Femur (tissue), 1 donor: ENCODE results near the gene KHNYN.

Experiments
- DNase-seq: peaks from one replicate; pipeline ENCODE4 v3.0.0-alpha.2; 2017

Gene KHNYN

DNA sequence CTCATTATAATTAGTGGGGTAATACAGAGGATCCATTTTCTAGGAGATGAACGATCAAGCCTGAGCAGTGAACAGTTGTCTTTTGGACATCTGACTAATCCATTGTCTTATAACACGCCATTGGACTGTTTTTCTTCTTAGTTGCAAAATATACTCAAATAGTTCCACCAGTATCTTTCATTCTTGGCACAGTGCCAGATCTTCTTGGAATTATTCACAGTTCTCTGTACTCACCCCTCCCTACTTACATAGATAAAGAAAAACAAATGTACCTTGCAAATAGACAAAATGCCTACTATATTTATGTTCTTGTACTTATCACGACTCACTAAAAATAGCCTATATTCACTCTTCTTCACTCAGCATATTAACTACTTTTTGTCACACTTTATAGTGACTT is 4.0 kb upstream of the KHNYN start:
- DNase-seq: no peak

DNA sequence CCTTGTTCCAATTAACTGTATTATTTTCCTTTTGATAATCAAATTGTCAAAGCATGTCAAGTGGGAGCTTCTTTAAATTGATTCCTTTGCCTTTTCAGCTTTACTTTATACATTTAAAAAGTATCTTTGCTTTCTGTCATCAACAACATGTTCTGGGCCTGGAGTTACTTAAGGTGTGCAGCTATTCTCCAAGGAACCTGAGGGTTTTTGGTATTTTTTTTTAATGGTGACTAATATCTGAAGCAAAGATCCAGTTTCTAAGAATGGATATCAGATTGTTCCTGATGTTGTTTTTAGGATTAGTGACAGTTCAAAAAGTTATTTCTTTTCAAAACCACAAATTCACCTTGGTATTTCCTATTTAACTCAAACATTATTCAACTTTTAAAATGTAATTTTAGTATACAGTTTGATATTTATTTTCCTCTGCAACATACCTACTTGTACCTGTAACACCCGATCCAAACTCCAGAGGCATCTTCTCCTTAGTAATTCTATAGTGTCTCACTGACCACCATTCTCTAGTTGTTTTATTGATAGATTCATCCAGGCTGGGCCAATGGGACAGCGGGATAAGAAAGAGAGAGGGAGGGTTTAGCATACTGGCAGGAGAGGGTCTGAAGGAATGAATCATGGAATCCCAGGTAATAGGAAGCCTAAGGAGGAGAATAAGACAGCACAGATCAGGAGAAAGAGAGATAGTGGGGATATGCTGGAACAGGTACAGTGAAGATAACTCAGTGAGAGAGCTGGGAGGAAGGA is 3.4 kb upstream of the KHNYN start:
- DNase-seq: no peak

DNA sequence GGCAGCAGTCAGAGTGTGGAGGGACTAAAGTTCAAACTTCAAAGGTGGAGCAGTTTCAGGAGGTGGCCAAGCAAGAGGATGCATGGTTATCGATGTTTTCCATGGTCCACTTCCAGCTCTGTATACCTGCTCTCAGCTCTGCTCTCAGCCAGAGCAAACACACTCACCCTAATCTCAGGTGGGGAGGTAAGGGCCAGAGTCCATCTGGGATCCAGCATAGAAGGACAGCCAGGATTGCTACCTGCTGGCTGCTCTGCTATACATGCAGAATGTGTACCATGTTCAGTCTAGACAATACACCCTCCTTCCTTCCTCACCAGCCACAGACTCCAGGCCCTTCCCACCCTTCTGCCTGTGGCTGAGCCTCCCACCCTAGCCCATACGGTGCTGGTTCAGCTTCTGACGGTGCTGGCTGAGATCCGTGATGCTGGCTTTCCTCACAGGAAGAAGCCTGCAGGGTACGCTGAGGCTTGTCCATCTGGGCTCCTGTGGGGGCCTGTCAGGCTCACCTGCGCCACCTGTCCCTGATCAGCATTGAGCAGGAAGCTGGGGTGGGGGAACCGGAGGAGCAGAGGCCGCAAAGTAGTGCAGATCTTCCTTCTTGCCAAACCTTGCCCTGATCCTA is 2.7 kb upstream of the KHNYN start:
- peak; percentile 20 for DNase-seq

DNA sequence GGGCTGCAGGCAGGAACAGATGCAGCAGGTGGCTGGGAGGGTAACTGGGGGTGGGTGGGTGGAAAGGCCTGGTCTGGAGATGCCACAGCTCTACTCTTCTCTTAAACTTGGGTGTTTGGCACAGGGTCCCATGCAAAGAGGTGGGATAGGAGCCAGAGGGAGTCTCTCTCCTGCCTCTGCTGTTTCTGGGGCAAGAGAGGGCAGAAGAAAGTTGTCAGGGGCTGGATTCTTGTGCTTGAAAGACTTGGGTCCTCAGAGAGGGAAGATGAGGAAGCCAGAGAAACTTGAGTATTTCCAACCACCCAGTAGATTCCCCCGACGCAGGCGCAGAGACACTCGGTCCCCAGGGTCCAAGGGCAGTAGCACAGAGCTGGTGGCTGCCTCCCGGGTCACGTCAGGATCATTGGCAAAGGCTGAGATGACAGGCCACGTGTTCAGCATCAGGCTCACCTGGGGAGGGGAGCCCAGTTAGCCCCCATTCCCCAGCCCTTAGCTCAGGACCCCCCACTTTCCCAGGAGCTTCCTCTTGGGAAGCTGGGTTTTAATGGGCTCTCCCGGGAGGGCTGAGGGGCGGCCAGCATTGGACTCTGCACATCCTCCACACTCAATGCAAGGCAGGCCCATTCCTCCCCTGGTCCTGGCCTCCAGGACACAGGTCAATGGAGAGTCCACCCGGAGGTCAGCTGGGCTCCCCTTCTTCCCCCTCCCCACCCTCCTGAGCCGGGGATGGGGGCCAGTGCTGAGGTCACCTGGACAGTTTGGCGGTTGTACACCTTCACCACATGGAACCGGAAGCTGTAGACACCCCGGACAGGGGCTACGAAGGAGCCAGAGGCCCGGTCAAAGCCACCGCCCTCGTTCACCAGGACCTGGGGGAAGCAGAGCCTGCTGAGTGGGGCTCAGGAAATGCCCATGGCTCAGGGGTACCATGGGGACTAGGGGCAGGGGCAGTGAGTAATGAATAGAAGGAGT is 1.9 kb upstream of the KHNYN start:
- DNase-seq: peak; percentile 20

DNA sequence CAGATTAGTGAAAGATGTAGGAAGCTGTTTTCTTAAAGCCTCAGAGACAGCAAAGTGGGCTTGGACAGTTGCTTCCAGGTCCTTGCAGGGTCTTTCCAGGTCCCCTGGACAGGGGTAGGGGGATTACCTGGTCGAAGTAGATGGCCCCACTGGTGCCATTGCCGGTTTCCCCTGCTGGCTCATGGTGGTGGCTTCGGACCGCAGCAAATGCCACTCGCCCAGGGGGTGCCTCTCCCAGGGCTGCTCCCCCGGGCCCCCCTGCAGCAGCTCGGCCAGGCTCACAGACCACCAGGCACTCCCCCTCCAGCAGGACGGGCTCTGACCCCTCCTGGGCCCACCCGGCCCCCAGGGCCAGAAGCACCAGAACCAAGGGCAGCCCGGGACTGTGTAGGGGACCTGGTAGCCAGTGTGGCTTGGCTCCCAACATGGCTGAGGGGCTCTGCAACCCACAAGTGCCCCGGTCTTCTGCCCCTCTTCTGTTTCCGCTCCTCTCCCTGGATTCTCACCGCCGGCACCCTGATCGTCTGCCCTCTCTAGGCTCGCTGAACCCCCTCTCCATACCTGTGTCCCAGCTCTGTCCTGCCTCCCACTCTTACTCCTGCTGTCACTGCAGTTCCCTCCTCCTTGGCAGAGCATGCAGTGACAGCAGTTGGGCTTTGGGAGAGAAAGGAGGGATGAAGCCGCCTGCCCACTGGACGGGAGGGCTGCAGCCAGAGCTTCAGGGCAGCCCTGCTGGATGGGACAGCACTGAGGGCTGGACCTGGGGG is 943 bp upstream of the KHNYN start:
- DNase-seq: peak; percentile 44

DNA sequence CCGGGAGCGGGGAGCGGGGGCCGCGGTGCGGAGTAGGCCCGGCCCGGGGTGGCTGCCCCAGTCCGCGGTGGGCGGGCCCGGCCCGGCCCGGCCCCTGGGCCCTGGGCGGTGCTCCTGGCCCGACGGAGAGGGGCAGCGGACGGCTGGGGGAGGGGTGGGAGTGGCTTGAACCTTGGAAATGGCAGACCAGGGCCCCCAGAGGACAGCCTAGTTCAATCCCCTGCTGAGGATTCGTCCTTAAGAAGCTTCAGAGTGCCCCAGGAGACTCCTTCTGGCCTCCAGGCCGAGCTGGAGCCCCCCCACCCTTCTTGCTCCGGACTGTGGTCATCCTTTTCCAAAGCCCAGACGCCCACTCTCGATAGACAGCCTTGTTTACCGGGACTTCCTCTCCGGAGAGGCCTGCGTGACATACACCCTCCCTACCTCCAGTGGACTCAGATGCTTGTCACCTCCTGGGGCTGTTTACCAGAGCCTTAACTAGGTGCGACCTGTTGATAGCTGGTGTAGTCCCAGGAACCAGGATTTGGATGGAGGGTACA is 458 bp downstream of the KHNYN start:
- DNase-seq: peak; percentile 90

DNA sequence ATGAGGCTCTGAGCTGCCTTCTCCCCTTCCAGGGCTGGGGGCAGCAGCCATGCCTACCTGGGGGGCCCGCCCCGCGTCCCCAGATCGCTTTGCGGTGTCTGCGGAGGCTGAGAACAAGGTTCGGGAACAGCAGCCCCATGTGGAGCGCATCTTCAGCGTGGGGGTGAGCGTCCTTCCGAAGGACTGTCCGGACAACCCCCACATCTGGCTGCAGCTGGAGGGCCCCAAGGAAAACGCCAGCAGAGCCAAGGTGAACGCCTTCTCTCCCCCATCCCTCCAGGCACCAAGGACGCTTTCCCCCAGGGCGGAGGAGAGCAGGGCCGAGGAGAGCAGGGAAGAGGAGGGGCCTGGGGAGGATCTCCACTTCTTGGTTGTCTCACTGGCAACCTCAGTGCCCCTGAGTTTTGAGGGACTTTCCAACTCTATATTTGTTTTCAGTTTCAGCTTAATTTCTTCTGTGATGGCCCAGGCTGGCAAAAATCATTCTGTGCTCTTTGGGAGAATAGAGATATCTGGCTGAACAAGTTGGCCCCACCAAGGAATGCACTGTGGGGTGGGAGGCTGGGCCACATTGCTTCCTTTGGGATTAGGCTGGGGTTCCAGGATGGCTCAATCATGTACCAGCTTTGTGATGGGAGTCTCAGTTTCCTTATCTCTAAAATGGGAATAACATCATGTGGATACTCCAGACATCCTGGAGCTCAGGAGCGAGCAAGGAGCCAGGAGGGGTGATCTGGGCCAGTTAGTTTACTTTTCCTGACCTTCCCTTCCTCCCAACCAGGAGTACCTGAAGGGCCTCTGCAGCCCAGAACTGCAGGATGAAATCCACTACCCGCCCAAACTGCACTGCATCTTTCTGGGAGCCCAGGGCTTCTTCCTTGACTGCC is 1.2 kb downstream of the KHNYN start:
- DNase-seq: peak; percentile 69

DNA sequence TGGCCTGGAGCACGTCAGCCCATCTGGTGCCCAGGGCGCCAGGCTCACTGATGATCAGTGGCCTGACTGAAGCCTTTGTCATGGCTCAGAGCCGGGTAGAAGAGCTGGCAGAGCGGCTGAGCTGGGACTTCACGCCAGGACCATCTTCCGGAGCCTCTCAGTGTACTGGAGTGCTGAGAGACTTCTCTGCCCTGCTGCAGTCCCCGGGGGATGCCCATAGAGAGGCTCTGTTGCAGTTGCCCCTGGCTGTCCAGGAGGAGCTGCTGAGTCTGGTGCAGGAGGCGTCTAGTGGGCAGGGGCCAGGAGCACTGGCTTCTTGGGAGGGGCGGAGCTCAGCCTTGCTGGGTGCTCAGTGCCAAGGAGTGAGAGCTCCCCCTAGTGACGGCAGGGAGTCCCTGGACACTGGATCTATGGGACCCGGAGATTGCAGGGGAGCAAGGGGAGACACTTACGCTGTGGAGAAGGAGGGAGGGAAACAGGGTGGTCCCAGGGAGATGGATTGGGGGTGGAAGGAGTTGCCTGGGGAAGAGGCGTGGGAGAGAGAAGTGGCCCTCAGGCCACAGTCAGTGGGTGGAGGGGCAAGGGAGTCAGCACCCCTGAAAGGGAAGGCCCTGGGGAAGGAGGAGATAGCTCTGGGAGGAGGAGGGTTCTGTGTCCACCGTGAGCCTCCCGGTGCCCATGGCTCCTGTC is 2.0 kb downstream of the KHNYN start:
- DNase-seq: peak; percentile 93

DNA sequence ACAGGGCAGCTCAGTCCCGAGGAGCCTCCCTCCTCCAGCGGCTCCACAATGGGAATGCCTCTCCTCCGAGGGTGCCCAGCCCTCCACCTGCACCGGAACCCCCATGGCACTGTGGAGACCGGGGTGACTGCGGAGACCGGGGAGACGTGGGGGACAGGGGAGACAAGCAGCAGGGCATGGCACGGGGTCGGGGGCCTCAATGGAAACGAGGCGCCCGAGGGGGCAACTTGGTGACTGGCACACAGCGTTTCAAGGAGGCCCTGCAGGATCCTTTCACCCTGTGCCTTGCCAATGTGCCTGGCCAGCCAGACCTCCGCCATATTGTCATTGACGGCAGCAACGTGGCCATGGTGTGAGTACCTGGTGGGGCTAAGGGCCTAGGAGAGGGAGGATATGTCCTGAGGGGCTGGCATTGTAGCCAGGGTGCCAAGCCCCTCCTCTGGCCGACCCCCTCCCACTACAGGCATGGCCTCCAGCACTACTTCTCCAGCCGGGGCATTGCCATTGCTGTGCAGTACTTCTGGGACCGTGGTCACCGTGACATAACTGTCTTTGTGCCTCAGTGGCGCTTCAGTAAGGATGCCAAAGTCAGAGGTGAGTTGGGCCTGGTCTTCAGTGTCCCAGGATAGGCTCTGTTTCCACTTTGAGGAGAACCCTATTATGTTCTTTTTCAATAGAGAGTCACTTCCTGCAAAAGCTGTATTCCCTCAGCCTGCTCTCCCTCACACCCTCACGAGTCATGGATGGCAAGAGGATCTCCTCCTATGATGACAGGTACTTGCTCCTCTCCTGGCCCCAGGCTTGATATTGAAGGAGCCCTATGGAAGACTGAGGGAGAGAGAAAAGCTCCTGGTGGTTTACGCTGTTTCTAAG is 2.7 kb downstream of the KHNYN start:
- peak; percentile 27 for DNase-seq

DNA sequence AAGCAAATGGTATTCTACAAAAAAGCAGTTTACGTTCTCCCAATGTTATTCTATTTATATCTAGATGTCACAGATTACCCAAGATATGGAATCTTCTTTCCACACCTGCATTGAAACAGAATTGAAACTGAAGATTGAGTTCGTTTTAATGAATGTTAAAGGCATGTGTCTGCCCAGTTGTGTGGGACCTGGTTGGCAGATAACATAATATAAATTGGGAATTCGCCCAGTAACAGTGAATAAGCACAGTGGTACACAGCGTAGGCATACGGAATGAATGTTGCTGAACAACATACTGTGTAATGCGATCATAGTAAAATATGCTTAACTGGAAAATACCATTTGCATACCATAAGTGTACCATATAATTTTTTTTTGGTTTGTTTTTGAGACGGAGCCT is 4.3 kb downstream of the KHNYN start:
- DNase-seq: no peak

DNA sequence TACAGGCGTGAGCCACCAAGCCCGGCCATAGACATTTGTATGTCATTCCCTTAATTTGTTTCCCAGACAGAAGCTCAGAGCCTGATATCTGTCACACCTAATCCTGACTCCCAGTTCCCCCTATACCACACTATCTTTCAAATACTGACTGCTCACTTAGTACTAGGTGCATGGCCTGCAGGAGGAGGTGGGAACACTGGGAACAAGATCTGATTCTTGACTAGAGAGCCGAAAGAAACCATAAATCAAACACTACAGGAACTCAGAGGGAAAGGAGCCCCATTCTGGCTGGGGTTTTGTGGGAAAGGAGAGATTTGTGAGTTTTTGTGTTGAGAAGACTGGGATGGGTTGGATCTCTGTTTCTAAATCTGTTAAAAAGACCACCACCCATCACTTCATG is 4.9 kb downstream of the KHNYN start:
- DNase-seq: no peak

DNA sequence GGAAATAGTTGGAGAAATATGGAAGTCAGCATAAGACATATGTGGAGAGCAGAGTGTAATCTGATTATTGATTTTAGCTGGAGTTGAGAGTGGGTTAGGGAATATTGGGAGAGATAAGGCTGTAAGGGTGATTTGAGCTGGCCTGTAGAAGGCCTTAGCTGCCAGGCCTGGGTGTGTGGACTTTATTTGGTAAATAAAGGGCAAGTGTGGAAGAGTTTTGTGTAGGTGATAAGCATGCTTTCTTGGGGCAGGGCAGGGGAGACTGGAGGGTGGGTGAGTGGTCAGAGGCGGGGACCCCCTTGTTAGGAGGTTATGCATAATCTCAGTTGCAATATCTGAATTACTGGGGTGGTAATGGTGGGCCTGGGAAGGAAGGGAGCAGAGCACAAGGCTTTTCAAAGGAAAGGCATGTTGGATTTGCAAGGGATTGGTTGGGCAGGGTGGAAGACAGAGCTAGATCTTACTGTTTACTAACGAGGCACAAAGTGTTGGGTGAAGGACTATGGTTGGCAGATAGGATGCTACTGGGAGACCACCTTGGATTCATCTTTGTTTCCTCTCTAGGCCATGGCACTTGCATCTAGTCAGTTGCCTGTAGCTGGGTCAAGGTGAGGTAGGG is 5.5 kb downstream of the KHNYN start:
- DNase-seq: no peak

DNA sequence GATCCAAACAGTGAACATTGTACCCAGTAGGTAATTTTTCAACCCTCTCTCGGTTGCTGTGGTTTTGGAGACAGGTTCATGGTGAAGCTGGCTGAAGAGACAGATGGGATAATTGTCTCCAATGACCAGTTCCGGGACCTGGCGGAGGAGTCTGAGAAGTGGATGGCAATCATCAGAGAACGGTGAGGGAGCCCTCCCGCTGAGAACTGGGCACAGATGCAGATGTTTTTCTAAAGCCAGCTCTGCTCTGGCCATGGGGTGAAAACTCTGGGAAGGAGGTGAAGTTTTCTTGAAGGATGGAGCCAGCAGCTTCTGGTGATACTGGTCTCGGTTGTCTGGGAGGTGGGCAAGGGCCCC is 6.2 kb downstream of the KHNYN start:
- no peak for DNase-seq

DNA sequence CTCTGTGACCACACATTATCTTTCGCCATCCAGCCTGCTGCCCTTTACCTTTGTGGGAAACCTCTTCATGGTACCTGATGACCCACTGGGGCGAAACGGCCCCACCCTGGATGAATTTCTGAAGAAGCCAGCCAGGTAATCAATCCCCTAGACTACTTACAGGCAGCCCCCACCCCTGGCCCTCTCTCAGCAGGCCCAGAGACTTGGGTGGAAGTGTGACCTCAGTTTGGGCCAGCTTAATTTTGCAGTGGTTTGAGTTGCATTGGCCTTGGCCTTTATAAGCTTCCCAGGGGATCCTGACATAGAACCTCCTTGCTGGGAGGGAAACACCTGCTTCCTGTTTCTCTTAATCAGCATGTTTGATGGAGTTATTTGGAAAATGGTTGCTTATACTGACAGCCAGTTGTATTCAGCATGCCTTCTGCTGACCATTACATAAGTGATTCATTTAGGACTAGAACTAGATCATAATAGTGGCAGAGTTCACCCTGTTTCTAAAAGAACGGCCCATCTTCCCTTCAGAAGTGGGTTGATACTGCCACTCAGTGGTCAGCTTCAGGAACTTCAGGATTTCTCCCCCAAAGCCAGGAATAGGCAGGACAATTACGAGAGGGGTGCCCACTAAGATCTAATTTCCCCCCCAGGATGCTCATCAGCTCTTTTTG is 6.7 kb downstream of the KHNYN start:
- DNase-seq: peak; percentile 56

DNA sequence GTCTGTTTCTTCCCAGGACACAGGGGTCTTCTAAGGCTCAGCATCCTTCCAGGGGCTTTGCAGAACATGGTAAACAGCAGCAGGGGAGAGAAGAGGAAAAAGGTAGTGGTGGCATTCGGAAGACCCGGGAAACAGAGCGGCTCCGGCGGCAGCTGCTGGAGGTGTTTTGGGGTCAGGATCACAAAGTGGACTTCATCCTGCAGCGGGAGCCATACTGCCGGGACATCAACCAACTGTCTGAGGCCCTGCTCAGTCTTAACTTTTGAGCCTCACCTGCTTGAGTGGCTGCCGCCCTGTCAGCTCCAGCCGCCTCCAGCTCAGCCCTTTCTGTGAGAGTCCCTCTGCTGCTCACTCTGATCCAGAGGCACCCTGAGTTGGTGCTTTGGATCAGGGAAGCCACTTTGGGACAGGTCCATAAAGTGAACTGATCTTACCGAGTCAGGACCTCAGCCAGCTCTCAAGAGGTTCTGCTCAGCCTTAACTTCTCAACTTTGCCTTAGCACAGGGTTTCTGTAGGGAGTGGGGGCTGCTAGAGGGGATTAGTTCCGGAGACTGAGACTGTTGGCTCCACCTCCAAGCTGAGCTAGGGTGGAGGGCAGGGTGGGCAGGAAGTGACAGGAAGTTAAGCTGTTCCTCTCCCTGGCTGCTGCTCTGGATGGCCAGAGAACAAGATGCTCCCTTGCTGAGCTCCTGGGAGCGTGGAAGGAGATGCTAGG is 7.4 kb downstream of the KHNYN start:
- no peak for DNase-seq

DNA sequence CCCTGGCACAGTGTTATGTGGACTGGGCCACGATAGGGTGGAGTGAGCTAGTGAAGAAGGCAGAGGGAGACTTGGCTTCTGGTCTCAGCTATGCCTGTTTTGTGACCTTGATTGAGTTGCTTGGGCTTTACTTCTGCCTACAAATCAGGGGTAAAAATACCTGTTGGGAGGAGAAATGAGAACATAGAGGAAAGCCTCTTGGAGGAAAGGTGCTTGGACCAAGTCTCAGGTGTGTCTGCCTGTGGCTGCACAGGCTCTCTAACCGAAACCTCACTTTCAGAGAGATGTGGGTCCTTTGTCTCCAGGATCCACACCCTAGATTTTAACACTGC is 7.9 kb downstream of the KHNYN start:
- no peak for DNase-seq

DNA sequence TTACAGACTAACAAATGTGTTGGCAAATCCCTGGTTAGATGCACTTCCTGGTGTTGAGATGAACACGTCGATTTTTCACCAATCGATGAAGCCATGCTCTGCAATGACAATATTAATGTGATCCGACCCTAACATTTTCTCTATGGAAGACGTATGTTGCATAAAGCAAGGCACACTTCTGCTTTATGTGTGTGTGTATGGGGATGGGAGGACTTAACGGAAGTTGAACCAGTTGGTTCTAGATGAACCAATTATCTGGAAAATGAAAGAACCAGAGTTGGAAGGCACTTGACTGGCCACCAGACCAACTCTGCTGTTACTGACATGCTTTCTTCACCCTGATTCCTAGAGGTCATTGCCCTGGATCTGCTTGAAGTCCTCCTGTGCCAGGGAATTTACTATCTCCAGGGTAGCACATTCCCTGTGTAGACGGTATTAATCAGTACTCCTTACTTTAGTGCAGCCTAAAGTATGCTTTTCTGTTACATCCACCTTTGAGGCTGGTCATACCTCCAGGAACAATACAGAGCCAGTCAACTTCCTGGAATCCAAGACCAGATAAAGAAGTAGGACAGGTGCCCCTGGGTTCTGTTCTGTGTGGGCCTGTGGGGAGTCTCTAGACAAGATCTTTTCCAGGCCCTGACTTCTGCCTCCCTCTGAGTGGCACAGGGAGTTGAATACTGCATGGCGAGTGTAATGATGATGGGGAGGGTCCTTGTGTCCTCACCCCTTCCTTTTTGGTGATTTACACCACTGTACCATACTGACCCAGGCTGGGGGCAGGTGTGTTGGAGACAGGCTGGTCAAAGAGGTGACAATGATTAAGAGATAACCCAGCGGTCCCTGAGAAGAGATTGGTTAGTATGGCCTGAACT is 8.7 kb downstream of the KHNYN start:
- no peak for DNase-seq
